DMS53 treated with DMSO at 0.1 percent for 48 hours (cell line): ENCODE measurements around the gene NHEJ1.
"Not testable (repeated sequence)": the region's sequence is repeated elsewhere in the genome, so short reads cannot be mapped to it uniquely, and the experiment has no call there.

Experiments
- DNase-seq: peaks from one replicate; lab custom pipeline; 2025; ENCODE audit not compliant: unreplicated experiment; lab: John Stamatoyannopoulos, UW

The NHEJ1 gene

GRCh38 chr2:219160186-219161017, at the start of gene NHEJ1:
NHEJ1 (minus strand) TSS chr2:219160815; CDS start chr2:219158362, 2,453 bp downstream.
- peak; percentile 65 for DNase-seq

- no peak for DNase-seq
Observed at GRCh38 chr2:219209236-219210195, 48.9 kb upstream of the NHEJ1 start.

GRCh38 chr2:219207884-219208740, 47.5 kb upstream of the NHEJ1 start:
- no peak for DNase-seq

GRCh38 chr2:219207134-219207883, 46.7 kb upstream of the NHEJ1 start:
- DNase-seq: peak; percentile 41

GRCh38 chr2:219206328-219207133, 45.9 kb upstream of the NHEJ1 start, which contains the start of gene ZFAND2B:
ZFAND2B (plus strand) TSS chr2:219206782; CDS start chr2:219206988, 206 bp downstream.
- DNase-seq: peak; percentile 75

GRCh38 chr2:219205981-219206327, 45.3 kb upstream of the NHEJ1 start:
- DNase-seq: no peak

- DNase-seq: no peak
Observed at GRCh38 chr2:219205165-219205538, 44.5 kb upstream of the NHEJ1 start.

GRCh38 chr2:219204425-219205164, 44.0 kb upstream of the NHEJ1 start:
- DNase-seq: no peak

- not testable (repeated sequence) for DNase-seq
Observed at GRCh38 chr2:219201331-219201730, 40.7 kb upstream of the NHEJ1 start.

- not testable (repeated sequence) for DNase-seq
Observed at GRCh38 chr2:219200502-219201326, 40.1 kb upstream of the NHEJ1 start.

- no peak for DNase-seq
Observed at GRCh38 chr2:219199470-219200211, 39.0 kb upstream of the NHEJ1 start.

- DNase-seq: no peak
Observed at GRCh38 chr2:219198974-219199373, 38.4 kb upstream of the NHEJ1 start.

GRCh38 chr2:219197388-219197787, 36.8 kb upstream of the NHEJ1 start:
- no peak for DNase-seq

GRCh38 chr2:219186754-219187456, 26.3 kb upstream of the NHEJ1 start:
- DNase-seq: no peak

GRCh38 chr2:219184121-219184520, 23.5 kb upstream of the NHEJ1 start:
- DNase-seq: no peak

- DNase-seq: no peak
Observed at GRCh38 chr2:219183151-219183772, 22.6 kb upstream of the NHEJ1 start.
